ENCODE results near the gene MNS1.

GRCh38 chr15:56496635-56497034, 31.7 kb upstream of the MNS1 start:
- no peak for TF ChIP-seq SALL2 (tag by site-specific recombination; IDR thresholded peaks at IDR 0.05; ENCODE audit: borderline replicate concordance)
- TF ChIP-seq ZNF362 (tag by site-specific recombination; IDR thresholded peaks at IDR 0.05): no peak
- no peak for TF ChIP-seq PRDM2 (tag by site-specific recombination; IDR thresholded peaks at IDR 0.05; ENCODE audit: borderline replicate concordance)
- TF ChIP-seq, protein P1, sequence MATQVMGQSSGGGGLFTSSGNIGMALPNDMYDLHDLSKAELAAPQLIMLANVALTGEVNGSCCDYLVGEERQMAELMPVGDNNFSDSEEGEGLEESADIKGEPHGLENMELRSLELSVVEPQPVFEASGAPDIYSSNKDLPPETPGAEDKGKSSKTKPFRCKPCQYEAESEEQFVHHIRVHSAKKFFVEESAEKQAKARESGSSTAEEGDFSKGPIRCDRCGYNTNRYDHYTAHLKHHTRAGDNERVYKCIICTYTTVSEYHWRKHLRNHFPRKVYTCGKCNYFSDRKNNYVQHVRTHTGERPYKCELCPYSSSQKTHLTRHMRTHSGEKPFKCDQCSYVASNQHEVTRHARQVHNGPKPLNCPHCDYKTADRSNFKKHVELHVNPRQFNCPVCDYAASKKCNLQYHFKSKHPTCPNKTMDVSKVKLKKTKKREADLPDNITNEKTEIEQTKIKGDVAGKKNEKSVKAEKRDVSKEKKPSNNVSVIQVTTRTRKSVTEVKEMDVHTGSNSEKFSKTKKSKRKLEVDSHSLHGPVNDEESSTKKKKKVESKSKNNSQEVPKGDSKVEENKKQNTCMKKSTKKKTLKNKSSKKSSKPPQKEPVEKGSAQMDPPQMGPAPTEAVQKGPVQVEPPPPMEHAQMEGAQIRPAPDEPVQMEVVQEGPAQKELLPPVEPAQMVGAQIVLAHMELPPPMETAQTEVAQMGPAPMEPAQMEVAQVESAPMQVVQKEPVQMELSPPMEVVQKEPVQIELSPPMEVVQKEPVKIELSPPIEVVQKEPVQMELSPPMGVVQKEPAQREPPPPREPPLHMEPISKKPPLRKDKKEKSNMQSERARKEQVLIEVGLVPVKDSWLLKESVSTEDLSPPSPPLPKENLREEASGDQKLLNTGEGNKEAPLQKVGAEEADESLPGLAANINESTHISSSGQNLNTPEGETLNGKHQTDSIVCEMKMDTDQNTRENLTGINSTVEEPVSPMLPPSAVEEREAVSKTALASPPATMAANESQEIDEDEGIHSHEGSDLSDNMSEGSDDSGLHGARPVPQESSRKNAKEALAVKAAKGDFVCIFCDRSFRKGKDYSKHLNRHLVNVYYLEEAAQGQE (tag by site-specific recombination; IDR thresholded peaks at IDR 0.05): no peak
- TF ChIP-seq, protein P2, sequence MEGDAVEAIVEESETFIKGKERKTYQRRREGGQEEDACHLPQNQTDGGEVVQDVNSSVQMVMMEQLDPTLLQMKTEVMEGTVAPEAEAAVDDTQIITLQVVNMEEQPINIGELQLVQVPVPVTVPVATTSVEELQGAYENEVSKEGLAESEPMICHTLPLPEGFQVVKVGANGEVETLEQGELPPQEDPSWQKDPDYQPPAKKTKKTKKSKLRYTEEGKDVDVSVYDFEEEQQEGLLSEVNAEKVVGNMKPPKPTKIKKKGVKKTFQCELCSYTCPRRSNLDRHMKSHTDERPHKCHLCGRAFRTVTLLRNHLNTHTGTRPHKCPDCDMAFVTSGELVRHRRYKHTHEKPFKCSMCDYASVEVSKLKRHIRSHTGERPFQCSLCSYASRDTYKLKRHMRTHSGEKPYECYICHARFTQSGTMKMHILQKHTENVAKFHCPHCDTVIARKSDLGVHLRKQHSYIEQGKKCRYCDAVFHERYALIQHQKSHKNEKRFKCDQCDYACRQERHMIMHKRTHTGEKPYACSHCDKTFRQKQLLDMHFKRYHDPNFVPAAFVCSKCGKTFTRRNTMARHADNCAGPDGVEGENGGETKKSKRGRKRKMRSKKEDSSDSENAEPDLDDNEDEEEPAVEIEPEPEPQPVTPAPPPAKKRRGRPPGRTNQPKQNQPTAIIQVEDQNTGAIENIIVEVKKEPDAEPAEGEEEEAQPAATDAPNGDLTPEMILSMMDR (tag by site-specific recombination; IDR thresholded peaks at IDR 0.05): no peak
- no peak for TF ChIP-seq ZNF792 (tag by site-specific recombination; IDR thresholded peaks at IDR 0.05)
- TF ChIP-seq YY1 (tag by site-specific recombination; IDR thresholded peaks at IDR 0.05): no peak

Data from HEK293 (cell line).